GM21515 (cell line): ENCODE data around the gene FEZ2.

Experiments
- ATAC-seq: cut with Tn5 transposase; IDR thresholded peaks from one replicate; pipeline ENCODE4 v1.9.1; 2021; ENCODE audit not compliant: unreplicated experiment

Gene FEZ2

GRCh38 chr2:36562973-36563532 lies 34.9 kb downstream of the FEZ2 start:
- ATAC-seq: no peak

DNA sequence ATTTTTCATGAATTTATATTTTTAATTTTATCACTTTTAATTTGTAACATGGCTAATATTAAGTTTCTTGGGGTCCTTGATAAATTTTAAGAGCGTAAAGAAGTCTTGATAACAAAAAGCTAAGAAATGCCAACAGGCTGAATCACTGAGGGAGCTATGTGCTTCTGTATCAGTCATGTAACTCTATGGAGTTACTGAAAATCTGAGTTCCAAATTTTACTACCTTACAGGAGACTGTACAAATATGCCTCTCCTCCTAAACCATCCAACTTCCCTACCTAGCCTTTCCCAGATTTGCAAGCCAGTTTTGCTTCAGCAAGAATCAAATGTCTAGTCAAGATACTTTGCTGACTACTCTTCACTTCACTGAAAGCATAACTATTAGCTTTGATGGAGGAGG lies 35.7 kb downstream of the FEZ2 start:
- no peak for ATAC-seq

DNA sequence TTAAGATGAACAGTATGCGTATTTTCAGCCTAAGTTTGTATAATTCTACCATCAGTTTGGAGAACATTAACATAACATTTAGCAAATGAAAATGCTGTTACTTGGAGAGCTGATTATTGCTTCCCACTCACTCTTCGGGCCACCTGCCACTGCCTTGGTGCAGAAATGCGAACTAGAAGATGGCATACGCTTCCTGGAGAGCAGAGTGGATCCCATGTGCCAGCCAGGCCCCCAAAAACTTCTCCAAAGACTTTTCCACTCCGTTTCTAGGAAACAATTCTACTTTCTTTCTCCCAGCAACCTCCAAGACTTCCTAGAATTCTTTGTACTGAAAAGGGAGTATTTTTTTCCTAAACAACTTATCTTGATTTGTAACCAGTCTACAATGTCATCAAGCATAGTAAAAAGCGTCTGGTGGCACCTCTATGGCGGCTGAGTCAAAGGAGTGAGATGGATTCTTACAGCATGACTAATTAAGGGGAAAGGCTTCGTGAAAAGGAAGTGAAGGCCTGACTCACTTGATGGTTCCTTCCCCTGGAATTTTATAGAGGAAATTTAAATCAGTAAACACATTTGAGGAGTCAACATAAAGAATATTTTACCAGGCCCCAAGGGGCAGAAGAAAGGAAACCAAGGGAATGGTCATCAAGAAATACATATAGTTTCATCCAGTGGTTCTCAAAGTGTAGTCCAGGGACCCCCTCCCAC lies 36.6 kb downstream of the FEZ2 start:
- ATAC-seq: no peak

DNA sequence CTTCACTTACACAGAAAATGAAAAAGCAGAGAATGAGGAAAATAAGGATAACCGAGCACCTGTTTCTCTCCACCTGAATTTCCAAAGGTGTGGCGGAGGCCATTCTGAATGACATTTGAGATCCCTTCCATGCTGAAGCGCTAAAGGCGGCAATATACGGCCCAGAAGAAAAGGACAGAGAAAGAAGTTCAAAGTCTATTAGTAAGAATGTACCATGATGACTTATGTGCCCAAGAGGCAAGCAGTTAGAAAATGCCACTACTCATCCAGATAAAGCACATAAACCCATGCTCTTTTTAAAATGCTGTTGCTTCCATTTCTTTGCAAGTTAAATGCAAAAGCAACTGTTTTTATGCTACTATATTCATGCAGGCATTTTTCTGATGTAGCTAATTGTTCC lies 37.2 kb downstream of the FEZ2 start:
- no peak for ATAC-seq

DNA sequence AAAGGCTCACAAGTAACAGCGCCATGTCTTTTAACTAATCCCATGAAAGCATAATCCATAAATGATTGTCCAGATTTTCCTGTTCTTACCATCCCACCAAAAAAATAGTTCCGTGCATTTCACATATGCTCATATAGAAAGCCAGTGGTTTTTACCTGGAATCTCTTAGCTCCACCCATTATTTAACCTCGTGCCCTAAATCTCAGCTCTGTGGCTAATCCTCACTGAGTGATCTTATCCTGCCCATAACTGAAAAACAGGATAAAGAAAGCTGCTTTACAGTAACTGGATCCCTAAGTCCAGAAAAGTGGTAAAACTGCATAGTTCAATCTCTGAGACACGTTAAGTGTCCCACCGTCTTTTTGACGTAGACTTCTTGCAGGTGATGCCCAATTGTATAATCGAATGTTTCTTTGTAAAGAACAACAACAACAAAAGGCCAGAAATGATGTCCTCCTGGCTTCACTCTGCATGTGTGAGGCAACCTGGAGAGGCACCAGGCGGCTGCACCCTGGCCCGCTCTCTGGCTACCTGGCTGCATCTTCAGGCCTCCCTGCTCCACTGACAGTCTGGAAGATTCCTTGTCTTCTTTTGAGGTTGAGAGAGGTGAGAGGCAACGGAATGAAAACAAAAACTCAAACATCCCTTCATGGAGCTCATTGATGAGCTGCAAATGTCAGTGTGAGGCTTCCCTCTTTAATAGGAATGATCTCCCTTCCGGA lies 38.6 kb downstream of the FEZ2 start:
- no peak for ATAC-seq

- no peak for ATAC-seq
Observed at GRCh38 chr2:36556842-36557241, 41.1 kb downstream of the FEZ2 start.

DNA sequence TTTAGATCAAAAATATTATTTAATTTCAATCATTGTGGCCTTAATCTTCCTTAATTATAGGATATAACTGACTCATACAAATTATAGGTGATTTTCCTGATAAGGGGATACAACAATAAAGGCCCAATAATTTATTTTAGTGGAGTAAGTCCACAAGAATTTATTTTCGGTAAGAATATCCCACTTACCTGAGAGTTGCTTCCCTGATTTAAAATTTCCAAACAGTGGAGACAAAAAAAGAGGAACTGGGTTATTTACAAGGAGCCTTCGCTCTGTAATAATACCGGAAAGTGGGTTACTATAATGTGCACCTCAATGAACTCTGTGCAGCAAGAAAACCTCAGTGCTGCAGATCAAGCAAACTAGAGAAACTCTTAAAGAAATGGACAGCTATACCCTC lies 42.2 kb downstream of the FEZ2 start:
- no peak for ATAC-seq

- no peak for ATAC-seq
Observed at GRCh38 chr2:36554531-36554930, 43.4 kb downstream of the FEZ2 start.

- ATAC-seq: no peak
Observed at GRCh38 chr2:36553683-36554082, 44.3 kb downstream of the FEZ2 start.

- no peak for ATAC-seq
Observed at GRCh38 chr2:36550006-36550405, 48.0 kb downstream of the FEZ2 start.

- no peak for ATAC-seq
Observed at GRCh38 chr2:36549165-36549574, 48.8 kb downstream of the FEZ2 start.

DNA sequence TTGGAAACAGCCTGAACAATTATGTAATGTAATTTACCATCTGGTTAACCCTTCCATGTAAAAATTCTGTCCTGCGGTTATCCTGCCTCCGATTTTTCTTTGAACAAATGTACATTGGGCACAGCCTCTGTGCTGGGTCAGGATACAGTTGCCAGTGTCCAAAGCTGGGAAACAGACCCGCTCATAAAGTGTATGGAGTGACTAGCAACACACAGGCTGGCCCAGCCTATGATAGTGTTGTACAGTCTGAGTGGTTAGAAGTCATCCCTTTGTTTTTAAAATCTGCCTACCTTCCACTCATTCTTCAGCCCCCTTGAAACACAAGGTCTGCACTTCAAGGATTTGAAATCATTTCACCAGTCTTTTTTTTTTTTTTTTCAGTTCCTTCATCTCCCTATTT lies 50.1 kb downstream of the FEZ2 start:
- no peak for ATAC-seq

- ATAC-seq: no peak
Observed at GRCh38 chr2:36545871-36546416, 52.0 kb downstream of the FEZ2 start.

- no peak for ATAC-seq
Observed at GRCh38 chr2:36544638-36545338, 53.2 kb downstream of the FEZ2 start.

DNA sequence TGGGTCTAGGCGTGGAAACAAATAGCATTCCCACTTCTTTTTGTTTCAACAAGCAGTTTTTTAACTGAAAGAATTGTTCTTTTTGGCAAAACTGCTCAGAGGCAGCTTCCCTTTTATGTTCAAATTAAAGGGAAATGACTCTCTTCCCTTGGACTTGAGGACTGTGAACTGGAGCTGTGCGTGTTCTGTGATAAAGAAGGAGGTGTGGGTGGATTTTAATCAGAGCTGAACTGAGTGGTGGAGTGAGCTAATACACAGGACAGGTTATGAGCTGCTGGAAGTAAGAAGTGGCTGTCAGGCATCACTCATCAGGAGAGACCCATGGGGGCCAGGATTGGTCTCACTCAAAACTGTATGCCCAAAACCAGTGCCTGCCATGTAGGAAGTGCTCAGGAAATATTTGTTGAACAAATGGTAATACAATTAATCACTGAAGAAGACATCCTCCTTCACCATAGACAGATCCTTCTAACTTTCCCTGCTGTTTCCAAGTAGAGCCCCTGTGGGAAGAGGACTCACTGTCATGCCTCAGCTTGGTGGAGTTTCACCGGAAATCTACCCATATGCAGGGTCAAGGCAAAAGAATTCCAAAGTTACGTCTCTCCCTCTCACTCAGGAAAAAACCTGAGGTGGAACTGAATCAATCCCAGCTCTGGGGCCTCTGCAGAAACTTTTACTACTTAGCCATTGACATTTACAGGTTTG lies 55.9 kb downstream of the FEZ2 start:
- ATAC-seq: no peak

DNA sequence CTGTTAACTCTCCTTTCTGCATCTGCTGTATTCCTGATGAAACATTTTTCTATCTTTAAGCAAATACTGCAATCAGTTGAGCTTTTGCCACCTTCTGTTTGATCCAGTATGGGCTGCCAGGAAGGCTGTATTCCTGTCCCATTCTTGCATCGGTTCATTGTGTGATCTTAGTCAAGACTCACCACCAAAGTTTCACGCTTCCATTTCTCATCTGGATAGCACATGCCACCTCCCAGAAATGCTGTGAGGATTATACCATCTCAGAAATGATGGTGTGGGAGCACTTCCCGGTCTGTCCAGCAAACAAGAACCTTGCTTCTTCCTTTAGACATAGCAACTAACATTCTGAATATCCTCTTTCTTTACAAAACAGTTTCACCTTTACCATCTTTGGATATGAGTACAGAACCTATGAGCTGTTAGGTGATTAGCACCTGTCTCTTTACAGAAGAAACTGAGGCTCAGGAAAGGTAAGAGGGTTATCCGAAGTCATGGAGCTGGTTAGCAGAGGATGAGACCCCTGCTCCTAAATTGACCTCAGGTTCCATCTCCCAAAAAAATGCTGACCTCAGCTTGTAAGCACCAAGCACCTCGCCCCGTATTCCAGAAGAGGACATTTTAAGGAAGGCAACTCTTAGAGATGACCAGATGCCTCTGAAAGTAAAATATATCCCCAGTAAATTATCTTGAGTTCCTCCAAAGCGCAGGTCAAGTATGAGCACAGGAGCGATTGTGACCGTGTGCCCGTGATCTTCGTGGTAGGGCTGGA lies 56.8 kb downstream of the FEZ2 start:
- ATAC-seq: no peak

GRCh38 chr2:36539631-36540030 lies 58.3 kb downstream of the FEZ2 start:
- ATAC-seq: peak; percentile 80

DNA sequence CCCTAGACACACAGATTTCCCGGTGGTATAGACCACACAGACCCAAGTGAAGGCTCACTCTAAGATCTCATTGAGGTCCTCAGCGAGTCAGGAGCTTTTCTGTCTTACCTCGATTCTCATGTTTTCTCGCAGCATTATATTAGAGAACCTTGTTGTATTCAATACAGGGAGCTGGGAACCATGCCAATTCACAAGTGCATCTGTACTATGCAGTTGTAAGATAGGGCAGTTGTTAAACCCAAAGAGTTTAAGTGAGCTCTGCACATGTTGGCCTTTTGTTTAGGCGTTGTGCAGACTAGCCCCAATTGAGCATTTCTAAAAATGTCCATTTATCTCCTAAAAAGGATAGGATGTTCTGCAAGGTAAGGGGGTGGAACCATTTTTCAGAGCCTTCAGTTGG lies 59.6 kb downstream of the FEZ2 start:
- ATAC-seq: no peak

GRCh38 chr2:36536776-36537175 lies 61.2 kb downstream of the FEZ2 start:
- no peak for ATAC-seq

GRCh38 chr2:36535099-36535498 lies 62.9 kb downstream of the FEZ2 start:
- no peak for ATAC-seq
